Mucosa of rectum (tissue), 2 donors: ENCODE results near the gene TRIM69.
"Not testable (repeated sequence)": the region's sequence is repeated elsewhere in the genome, so short reads cannot be mapped to it uniquely, and the experiment has no call there.

Experiments
- H3K27ac ChIP-seq, 2 donors: one replicate each; pipeline ENCODE4 v1.7.0; 2013; ENCODE audit warnings: inconsistent platforms in 2 of 2, low read depth in 2 of 2, low read length in 2 of 2
- H3K27me3 ChIP-seq, 2 donors: one replicate each; pipeline ENCODE4 v1.7.0; 2013; ENCODE audit warnings: low read length in 2 of 2; ENCODE audit not compliant: control insufficient read depth in 2 of 2, insufficient read depth in 2 of 2
- H3K36me3 ChIP-seq, 2 donors: one replicate each; pipeline ENCODE4 v1.7.0; 2013; ENCODE audit warnings: low read length in 2 of 2; ENCODE audit not compliant: control insufficient read depth in 2 of 2, insufficient read depth in 2 of 2
- H3K4me1 ChIP-seq, 2 donors: one replicate each; pipeline ENCODE4 v1.7.0; 2013; ENCODE audit warnings: low read length in 2 of 2, mild to moderate bottlenecking in 1 of 2; ENCODE audit not compliant: control insufficient read depth in 2 of 2, insufficient read depth in 2 of 2
- H3K4me3 ChIP-seq, 2 donors: one replicate each; pipeline ENCODE4 v1.7.0; 2013; ENCODE audit warnings: low read length in 2 of 2
- H3K9ac ChIP-seq, 2 donors: one replicate each; pipeline ENCODE4 v1.7.0; 2013; ENCODE audit warnings: low read length in 2 of 2, low read depth in 1 of 2, mild to moderate bottlenecking in 1 of 2
- H3K9me3 ChIP-seq, 2 donors: one replicate each; pipeline ENCODE4 v1.7.0; 2013; ENCODE audit warnings: low read length in 2 of 2; ENCODE audit not compliant: control insufficient read depth in 2 of 2
- donor health status: healthy.
- donor health status: Normal muscosa, but diverticular disease.

The TRIM69 gene

DNA sequence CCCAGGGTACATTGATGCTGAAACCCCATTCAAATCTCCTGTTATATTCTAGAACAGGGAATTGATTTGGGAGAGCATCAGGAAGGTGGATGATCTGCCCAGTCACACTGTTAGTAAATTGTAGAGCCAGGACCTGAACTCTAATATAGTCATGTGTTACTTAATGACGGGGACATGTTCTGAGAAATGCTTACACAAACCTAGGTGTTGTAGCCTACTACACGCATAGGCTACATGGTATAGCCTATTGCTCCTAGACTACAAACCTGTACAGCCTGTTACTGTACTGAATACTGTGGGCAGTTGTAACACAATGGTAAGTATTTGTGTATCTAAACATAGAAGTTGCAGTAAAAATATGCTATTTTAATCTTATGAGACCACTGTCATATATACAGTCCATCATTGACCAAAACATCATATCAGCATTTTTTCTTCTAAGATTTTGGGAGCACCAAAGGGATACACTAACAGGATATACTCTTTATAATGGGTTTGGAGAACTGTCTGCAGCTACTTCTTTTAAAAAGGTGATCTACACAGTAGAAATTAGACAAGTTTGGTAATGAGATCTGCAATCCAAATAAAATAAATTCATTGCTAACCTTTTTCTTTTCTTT lies 19.2 kb upstream of the TRIM69 start:
- peaks cover 17 to 25% of the 10 kb centered on the region in 2 donors for H3K4me1 ChIP-seq
- H3K27ac ChIP-seq = no peak overlapping the region
- no peaks in the 10 kb centered on the region for H3K27me3 ChIP-seq
- H3K36me3 ChIP-seq = peaks cover 46% of the 10 kb centered on the region in 2 donors
- H3K9ac ChIP-seq = no peak overlapping the region
- H3K4me3 ChIP-seq = no peak overlapping the region
- no peaks in the 10 kb centered on the region for H3K9me3 ChIP-seq

- no peak overlapping the region for H3K27ac ChIP-seq
- peaks cover 17 to 23% of the 10 kb centered on the region in 2 donors for H3K4me1 ChIP-seq
- no peak overlapping the region for H3K4me3 ChIP-seq
- H3K9me3 ChIP-seq = no peaks in the 10 kb centered on the region
- H3K9ac ChIP-seq = no peak overlapping the region
- peaks cover 46% of the 10 kb centered on the region in 2 donors for H3K36me3 ChIP-seq
- H3K27me3 ChIP-seq = no peaks in the 10 kb centered on the region
Observed at GRCh38 chr15:44718180-44718926, 18.0 kb upstream of the TRIM69 start.

DNA sequence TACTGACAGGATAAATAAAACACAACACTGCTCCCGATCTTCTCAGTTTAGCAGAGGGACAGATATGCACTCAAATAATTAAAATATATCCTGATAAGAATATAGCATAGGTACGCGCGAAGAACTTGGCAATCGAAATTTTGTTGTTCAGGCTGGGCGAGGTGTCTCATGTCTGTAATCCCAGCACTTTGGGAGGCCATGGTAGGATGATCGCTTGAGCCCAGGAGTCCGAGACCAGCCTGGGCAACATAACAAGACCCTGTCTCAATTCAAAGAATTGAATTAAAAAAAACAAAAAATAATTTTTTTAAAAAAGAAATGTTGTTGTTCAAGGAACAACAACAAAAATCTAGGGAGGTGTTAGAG lies 17.4 kb upstream of the TRIM69 start:
- Histone ChIP-seq H3K36me3 (peaks cover 46% of the 10 kb centered on the region in 2 donors), H3K9me3 (no peaks in the 10 kb centered on the region), H3K27ac (no peak overlapping the region), H3K9ac (no peak overlapping the region), H3K27me3 (no peaks in the 10 kb centered on the region), H3K4me3 (no peak overlapping the region), H3K4me1 (peaks cover 17% of the 10 kb centered on the region in 2 donors)

- Histone ChIP-seq H3K9ac (no peak overlapping the region), H3K9me3 (no peaks in the 10 kb centered on the region), H3K4me1 (peaks cover 12 to 14% of the 10 kb centered on the region in 2 donors), H3K36me3 (peaks cover 41 to 43% of the 10 kb centered on the region in 2 donors), H3K27me3 (no peaks in the 10 kb centered on the region), H3K4me3 (no peak overlapping the region), H3K27ac (peak overlapping the region in 1 of 2 donors; percentile 20)
Observed at GRCh38 chr15:44719293-44719999, 16.9 kb upstream of the TRIM69 start.

GRCh38 chr15:44720000-44720435 lies 16.3 kb upstream of the TRIM69 start:
- H3K27me3 ChIP-seq, H3K9ac ChIP-seq, H3K4me3 ChIP-seq, H3K27ac ChIP-seq, H3K9me3 ChIP-seq, H3K4me1 ChIP-seq: not testable (repeated sequence)
- peaks cover 39 to 40% of the 10 kb centered on the region in 2 donors for H3K36me3 ChIP-seq

GRCh38 chr15:44720460-44721176 lies 15.7 kb upstream of the TRIM69 start:
- Histone ChIP-seq H3K4me3 (no peak overlapping the region), H3K9ac (no peak overlapping the region), H3K4me1 (peaks cover 3 to 5% of the 10 kb centered on the region in 2 donors), H3K9me3 (no peaks in the 10 kb centered on the region), H3K27me3 (no peaks in the 10 kb centered on the region), H3K27ac (no peak overlapping the region), H3K36me3 (peaks cover 33 to 34% of the 10 kb centered on the region in 2 donors)

- Histone ChIP-seq H3K4me1 (peaks cover 13% of the 10 kb centered on the region in 2 donors), H3K36me3 (peaks cover 19 to 20% of the 10 kb centered on the region in 2 donors), H3K4me3 (no peak overlapping the region), H3K27me3 (no peaks in the 10 kb centered on the region), H3K9ac (no peak overlapping the region), H3K27ac (peak overlapping the region in 1 of 2 donors; percentile 18), H3K9me3 (no peaks in the 10 kb centered on the region)
Observed at GRCh38 chr15:44722011-44722410, 14.3 kb upstream of the TRIM69 start.

DNA sequence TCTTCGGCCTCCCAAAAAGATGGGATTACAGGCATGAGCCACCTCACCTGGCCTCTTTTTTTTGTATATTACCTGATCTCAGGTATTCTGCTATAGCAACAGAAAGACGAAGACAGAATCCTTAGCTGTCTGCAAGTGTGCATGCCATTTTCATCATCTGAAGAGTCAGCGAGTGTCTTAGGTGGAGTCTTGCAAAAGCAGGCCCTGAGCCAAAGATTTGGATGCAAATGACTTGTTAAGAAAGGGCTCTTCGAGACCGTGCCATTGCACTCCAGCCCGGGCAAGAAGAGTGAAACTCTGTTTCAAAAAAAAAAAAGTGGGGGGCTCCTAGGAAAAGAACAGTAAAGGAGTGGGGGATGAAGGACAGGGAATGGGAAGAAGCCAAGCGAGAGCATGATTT lies 10.2 kb upstream of the TRIM69 start:
- Histone ChIP-seq H3K4me3 (peak overlapping the region; percentile 12 to 70), H3K9ac (peak overlapping the region; percentile 14 to 81), H3K27me3 (no peaks in the 10 kb centered on the region), H3K4me1 (peaks cover 22 to 24% of the 10 kb centered on the region in 2 donors), H3K27ac (peak overlapping the region; percentile 95 to 100), H3K9me3 (no peaks in the 10 kb centered on the region), H3K36me3 (no peaks in the 10 kb centered on the region)

DNA sequence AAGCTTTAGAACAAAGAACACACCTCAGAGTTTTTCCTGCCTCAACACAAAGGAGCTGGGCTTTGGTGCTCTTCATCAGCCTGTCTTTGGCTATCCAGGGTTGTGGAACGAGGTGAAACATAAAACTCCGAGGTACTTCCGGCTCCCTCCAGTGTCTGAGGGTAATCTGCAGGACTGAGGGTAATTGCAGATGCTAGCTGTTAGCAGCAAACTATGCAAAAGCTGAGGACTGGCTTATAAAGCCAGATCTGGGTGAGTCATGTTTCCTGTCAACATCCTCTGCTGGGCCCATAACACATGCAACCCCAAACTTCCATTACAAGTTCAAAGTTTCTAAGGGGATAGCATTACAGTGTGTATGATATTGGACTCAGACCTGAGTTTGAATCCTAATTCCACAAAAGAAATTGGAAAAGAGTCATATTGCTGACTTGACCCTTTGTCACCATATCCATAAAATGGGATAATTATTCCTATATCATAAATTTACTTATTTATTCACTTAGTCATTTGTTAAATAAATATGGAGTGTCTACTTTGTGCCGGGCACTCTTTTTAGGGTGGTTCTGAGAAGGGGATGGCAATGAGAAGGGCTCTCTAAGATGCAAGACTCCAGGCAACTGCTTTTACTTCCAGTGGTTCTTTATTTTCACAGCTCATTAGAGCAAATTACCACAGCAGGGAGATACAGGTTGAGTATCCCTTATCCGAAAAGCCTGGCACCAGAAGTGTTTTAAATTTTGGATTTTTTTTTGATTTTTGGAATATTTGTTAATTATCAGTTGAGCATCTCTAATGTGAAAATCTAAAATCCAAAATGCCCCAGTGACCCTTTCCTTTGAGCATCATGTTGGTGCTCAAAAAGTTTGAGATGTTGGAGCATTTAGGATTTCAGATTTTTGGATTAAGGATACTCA lies 9.5 kb upstream of the TRIM69 start:
- peak overlapping the region; percentile 14 to 81 for H3K9ac ChIP-seq
- H3K9me3 ChIP-seq = no peaks in the 10 kb centered on the region
- peak overlapping the region; percentile 95 to 100 for H3K27ac ChIP-seq
- no peaks in the 10 kb centered on the region for H3K27me3 ChIP-seq
- H3K4me3 ChIP-seq = peak overlapping the region; percentile 12 to 70
- peaks cover 0 to 4% of the 10 kb centered on the region in 2 donors for H3K36me3 ChIP-seq
- H3K4me1 ChIP-seq = peaks cover 22 to 24% of the 10 kb centered on the region in 2 donors
